Measurements from ENCODE around the gene OAS2.

The OAS2 gene

DNA sequence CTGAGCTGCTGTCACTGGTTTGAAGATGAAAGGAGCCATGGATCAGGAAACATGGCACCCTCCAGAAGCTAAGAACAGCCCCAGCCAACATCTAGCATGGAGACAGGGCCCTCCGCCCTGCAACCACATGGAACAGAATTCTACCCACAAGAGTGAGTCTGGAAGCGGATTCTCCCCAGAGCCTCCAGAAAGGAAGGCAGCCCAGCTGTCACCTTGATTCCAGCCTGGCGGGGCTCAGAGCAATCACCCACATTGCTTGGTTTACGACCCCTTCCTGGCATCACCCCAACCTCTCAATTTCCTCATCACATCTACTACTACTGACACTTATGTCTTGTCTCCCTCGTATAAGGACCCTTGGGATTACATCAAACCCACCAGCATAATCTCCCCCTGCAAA is 38.5 kb downstream of the OAS2 start:
- Histone ChIP-seq H3K9me3 (ENCODE audit: control insufficient read depth in 2 of 2, low read length in 2 of 2) (no peaks in the 10 kb centered on the region), H3K36me3 (ENCODE audit: control insufficient read depth in 2 of 2, insufficient read depth in 2 of 2, low read length in 2 of 2) (no peaks in the 10 kb centered on the region), H3K4me3 (ENCODE audit: low read length in 2 of 2) (no peak overlapping the region)

DNA sequence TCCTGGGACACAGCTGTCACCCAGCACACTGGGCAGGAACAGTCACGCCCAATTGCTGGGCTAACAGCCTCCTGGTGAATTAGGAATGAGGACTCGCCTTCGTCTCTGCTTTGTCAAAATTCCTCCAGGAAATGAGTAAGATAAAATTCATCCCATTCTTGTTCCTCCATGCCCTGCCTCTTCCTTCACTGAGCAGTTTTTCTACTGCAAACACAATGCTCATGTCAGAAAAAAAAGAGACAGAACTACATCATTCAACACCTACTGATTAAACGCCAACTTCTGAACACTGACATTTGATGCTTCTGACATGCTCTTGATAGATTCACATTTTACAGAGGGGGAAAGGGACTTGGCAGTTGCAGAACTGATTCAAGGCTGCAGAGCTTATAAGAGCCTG is 40.7 kb downstream of the OAS2 start:
- Histone ChIP-seq H3K4me3 (ENCODE audit: low read length in 2 of 2) (no peak overlapping the region), H3K9me3 (ENCODE audit: control insufficient read depth in 2 of 2, low read length in 2 of 2) (no peaks in the 10 kb centered on the region), H3K36me3 (ENCODE audit: control insufficient read depth in 2 of 2, insufficient read depth in 2 of 2, low read length in 2 of 2) (no peaks in the 10 kb centered on the region), H3K27me3 (ENCODE audit: control insufficient read depth in 1 of 2, insufficient read depth in 2 of 2, low read length in 2 of 2) (no peaks in the 10 kb centered on the region), H3K27ac (ENCODE audit: low read length) (no peak overlapping the region), H3K4me1 (ENCODE audit: control insufficient read depth, insufficient read depth, low read length) (no peaks in the 10 kb centered on the region), H3K9ac (ENCODE audit: low read length in 2 of 2) (no peak overlapping the region)

More for the DNA sequence above, 38.5 kb downstream of the OAS2 start:
- H3K27me3 ChIP-seq (ENCODE audit: control insufficient read depth in 1 of 2, insufficient read depth in 2 of 2, low read length in 2 of 2), result no peaks in the 10 kb centered on the region
- H3K27ac ChIP-seq (ENCODE audit: low read length), result no peak overlapping the region
- no peaks in the 10 kb centered on the region for H3K4me1 ChIP-seq (ENCODE audit: control insufficient read depth, insufficient read depth, low read length)
- no peak overlapping the region for H3K9ac ChIP-seq (ENCODE audit: low read length in 2 of 2)

DNA sequence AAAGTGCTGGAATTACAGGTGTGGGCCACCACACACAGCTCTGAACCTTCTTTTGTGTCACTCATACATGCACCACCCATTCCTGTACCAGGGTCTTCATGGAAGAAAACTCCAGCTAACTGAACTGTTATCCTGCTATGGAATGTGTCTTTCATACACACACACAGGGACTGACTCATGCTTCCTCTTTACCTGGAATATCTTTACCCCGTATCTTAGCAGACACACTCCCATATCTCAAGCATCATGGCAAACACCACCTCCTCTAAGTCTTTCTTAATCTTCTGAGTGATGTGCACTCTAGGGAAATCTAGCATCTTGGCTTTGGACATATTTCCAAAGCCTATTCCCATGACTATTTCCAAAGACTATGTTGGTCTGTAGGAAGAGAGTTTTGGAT is 43.2 kb downstream of the OAS2 start:
- peaks cover 3 to 5% of the 10 kb centered on the region in 2 donors for H3K9me3 ChIP-seq (ENCODE audit: control insufficient read depth in 2 of 2, low read length in 2 of 2)
- H3K4me1 ChIP-seq (ENCODE audit: control insufficient read depth, insufficient read depth, low read length), result no peaks in the 10 kb centered on the region
- no peak overlapping the region for H3K9ac ChIP-seq (ENCODE audit: low read length in 2 of 2)
- no peak overlapping the region for H3K27ac ChIP-seq (ENCODE audit: low read length)
- H3K27me3 ChIP-seq (ENCODE audit: control insufficient read depth in 1 of 2, insufficient read depth in 2 of 2, low read length in 2 of 2), result no peaks in the 10 kb centered on the region
- H3K36me3 ChIP-seq (ENCODE audit: control insufficient read depth in 2 of 2, insufficient read depth in 2 of 2, low read length in 2 of 2), result no peaks in the 10 kb centered on the region
- no peak overlapping the region for H3K4me3 ChIP-seq (ENCODE audit: low read length in 2 of 2)

DNA sequence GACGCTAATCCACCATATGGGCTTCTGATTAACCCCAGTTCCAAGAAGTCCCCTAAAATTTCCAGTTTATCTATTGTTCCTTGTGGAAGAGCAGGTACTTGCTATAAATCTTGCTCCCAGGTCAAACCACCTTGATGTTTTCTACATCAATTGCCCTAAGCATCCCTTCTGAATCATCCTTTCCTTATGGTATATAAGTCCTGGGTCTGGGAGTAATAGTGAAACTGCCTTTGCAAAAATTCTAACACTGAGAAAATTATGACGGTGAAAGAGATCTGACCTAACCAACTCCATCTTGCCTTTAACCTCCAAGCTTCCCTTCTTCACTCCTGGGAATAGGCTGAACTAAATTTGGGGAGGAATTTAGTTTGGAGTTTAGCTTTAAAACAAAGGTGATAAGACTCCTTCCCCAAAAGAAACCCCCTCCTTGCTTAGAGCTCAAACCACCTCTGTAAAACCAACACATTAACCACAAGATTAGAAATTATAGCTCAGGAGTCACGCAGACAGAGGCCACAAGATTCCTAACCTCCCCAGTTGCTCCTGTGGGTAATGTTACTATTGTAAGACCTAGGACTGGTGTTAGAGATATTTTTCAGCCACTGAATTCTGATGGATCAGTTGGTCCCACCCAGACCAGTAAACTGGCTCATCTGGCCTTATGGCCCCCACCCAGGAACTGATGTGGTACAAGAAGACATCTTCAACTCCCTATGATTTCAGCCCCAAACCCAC is 44.4 kb downstream of the OAS2 start:
- Histone ChIP-seq H3K27ac (ENCODE audit: low read length) (no peak overlapping the region), H3K4me1 (ENCODE audit: control insufficient read depth, insufficient read depth, low read length) (no peaks in the 10 kb centered on the region), H3K9me3 (ENCODE audit: control insufficient read depth in 2 of 2, low read length in 2 of 2) (peaks cover 3 to 5% of the 10 kb centered on the region in 2 donors), H3K4me3 (ENCODE audit: low read length in 2 of 2) (no peak overlapping the region), H3K9ac (ENCODE audit: low read length in 2 of 2) (no peak overlapping the region), H3K36me3 (ENCODE audit: control insufficient read depth in 2 of 2, insufficient read depth in 2 of 2, low read length in 2 of 2) (no peaks in the 10 kb centered on the region), H3K27me3 (ENCODE audit: control insufficient read depth in 1 of 2, insufficient read depth in 2 of 2, low read length in 2 of 2) (peaks cover 0 to 2% of the 10 kb centered on the region in 2 donors)

DNA sequence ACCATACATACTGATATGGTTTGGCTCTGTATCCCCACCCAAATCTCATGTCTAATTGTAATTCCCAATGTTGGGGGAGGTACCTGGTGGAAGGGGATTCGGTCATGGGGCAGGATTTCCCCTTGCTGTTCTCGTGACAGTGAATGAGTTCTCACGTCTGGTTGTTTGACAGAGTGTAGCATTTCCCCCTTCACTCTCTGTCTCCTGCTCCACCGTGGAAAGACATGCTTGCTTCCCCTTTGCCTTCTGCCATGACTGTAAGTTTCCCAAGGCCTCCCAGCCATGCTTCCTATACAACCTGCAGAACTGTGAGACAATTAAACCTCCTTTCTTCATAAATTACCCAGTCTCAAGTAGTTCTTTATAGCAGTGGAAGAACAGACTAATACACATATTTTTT is 49.4 kb downstream of the OAS2 start:
- peaks cover 0 to 7% of the 10 kb centered on the region in 2 donors for H3K27me3 ChIP-seq (ENCODE audit: control insufficient read depth in 1 of 2, insufficient read depth in 2 of 2, low read length in 2 of 2)
- H3K4me1 ChIP-seq (ENCODE audit: control insufficient read depth, insufficient read depth, low read length), result no peaks in the 10 kb centered on the region

DNA sequence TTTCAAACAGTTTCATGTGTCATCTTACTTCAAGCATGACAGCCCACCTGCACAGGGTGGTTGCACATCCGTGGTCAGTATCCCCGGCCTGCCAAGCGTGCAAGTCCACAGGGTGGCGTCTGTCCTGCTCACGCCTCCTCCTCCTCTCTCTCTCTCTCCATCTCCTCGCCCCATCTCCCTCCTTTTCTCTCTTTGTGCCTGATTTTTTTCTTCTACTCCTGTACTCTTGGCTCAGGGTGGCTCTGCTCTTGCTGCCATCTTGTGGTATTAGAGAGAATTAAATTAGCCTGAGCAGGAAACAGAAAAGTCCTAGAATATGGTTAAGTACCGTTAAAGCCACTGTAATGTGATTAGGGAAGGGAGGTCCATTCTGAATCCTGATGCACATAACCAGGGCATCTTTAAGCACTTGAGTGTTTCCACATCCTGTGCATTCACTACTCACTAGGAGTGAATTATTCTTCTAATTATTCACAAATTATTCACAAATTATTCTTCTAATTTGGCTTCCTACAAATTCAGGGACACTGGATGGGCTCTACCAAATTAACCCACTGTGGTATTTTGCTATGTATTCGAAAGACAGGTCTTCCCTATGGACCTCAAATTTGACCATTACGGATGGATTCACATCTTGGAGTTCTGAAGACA is 52.7 kb downstream of the OAS2 start:
- Histone ChIP-seq H3K27me3 (ENCODE audit: control insufficient read depth in 1 of 2, insufficient read depth in 2 of 2, low read length in 2 of 2) (peaks cover 0 to 7% of the 10 kb centered on the region in 2 donors), H3K4me3 (ENCODE audit: low read length in 2 of 2) (no peak overlapping the region), H3K9me3 (ENCODE audit: control insufficient read depth in 2 of 2, low read length in 2 of 2) (peaks cover 0 to 1% of the 10 kb centered on the region in 2 donors), H3K4me1 (ENCODE audit: control insufficient read depth, insufficient read depth, low read length) (no peaks in the 10 kb centered on the region), H3K9ac (ENCODE audit: low read length in 2 of 2) (no peak overlapping the region), H3K36me3 (ENCODE audit: control insufficient read depth in 2 of 2, insufficient read depth in 2 of 2, low read length in 2 of 2) (no peaks in the 10 kb centered on the region), H3K27ac (ENCODE audit: low read length) (no peak overlapping the region)

More for the DNA sequence above, 49.4 kb downstream of the OAS2 start:
- peaks cover 3 to 5% of the 10 kb centered on the region in 2 donors for H3K9me3 ChIP-seq (ENCODE audit: control insufficient read depth in 2 of 2, low read length in 2 of 2)
- no peak overlapping the region for H3K4me3 ChIP-seq (ENCODE audit: low read length in 2 of 2)
- H3K27ac ChIP-seq (ENCODE audit: low read length), result no peak overlapping the region
- no peaks in the 10 kb centered on the region for H3K36me3 ChIP-seq (ENCODE audit: control insufficient read depth in 2 of 2, insufficient read depth in 2 of 2, low read length in 2 of 2)
- H3K9ac ChIP-seq (ENCODE audit: low read length in 2 of 2), result no peak overlapping the region

DNA sequence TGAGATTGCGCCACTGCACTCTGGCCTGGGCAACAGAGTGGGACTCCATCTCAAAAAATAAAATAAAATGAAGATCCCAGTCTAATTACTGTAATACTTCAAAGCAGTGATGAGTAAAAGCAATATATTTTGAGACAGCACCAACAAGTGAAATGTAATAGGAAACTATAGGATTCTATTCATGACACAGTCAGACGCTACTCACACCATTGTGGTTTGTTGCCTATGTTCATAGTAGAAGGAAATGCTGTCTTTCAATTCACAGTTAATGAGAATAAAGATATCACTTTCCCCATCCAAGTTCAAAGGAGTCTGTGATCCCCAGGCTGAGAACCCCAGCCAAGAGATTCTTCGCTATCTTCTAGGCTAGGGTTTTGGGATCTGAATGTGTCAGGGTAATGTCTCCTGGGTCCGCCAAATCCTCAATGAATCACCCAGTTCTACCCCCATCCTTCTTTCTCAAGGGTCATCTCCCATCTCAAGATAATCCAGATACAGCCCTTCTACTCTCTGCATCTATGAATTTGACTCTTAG is 61.7 kb downstream of the OAS2 start:
- Histone ChIP-seq H3K9ac (ENCODE audit: low read length in 2 of 2) (no peak overlapping the region), H3K36me3 (ENCODE audit: control insufficient read depth in 2 of 2, insufficient read depth in 2 of 2, low read length in 2 of 2) (no peaks in the 10 kb centered on the region), H3K4me1 (ENCODE audit: control insufficient read depth, insufficient read depth, low read length) (no peaks in the 10 kb centered on the region), H3K27me3 (ENCODE audit: control insufficient read depth in 1 of 2, insufficient read depth in 2 of 2, low read length in 2 of 2) (peaks cover 4 to 6% of the 10 kb centered on the region in 2 donors), H3K9me3 (ENCODE audit: control insufficient read depth in 2 of 2, low read length in 2 of 2) (no peaks in the 10 kb centered on the region), H3K4me3 (ENCODE audit: low read length in 2 of 2) (no peak overlapping the region), H3K27ac (ENCODE audit: low read length) (no peak overlapping the region)

DNA sequence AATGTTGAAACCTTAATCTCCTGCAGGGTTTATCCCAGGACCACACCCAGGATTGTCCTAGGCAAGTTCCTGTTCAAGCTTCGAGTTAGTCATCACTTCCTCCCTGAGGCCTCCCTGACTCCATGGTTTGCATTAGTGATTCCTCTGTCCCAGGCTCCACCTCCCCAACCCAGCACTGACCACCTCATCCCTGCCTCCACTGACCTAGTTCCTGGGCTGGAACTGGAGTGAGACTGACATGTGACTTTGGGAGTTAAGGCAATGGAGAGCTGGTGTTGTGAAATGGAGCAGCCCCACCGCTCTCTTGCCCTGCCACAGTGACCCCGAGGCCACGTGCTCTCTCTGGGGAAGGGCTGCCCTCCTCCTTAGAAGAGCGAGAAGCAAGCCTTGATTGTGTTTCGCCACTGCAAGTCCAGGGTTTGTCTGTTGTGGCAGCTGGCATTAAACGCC is 62.4 kb downstream of the OAS2 start:
- H3K9ac ChIP-seq (ENCODE audit: low read length in 2 of 2), result no peak overlapping the region
- no peaks in the 10 kb centered on the region for H3K36me3 ChIP-seq (ENCODE audit: control insufficient read depth in 2 of 2, insufficient read depth in 2 of 2, low read length in 2 of 2)
- H3K9me3 ChIP-seq (ENCODE audit: control insufficient read depth in 2 of 2, low read length in 2 of 2), result no peaks in the 10 kb centered on the region
- H3K27me3 ChIP-seq (ENCODE audit: control insufficient read depth in 1 of 2, insufficient read depth in 2 of 2, low read length in 2 of 2), result peaks cover 4 to 6% of the 10 kb centered on the region in 2 donors
- H3K4me1 ChIP-seq (ENCODE audit: control insufficient read depth, insufficient read depth, low read length), result no peaks in the 10 kb centered on the region
- no peak overlapping the region for H3K27ac ChIP-seq (ENCODE audit: low read length)
- H3K4me3 ChIP-seq (ENCODE audit: low read length in 2 of 2), result no peak overlapping the region

DNA sequence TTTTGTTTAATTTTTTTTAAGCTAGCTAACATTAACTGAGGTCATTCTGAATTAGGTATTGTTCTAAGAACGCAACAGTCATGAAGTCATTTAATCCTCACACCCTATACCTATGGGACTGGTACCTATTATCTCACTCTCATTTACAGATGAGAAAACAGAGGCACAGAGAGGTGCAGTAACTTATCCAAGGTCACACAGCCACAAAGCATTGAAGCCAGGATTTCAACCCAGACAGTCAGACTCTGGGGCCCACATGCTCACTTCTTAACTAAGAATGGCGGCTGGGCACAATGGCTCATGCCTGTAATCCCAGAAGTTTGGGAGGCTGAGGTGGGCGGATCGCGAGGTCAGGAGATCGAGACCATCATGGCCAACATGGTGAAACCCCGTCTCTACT is 63.2 kb downstream of the OAS2 start:
- no peaks in the 10 kb centered on the region for H3K36me3 ChIP-seq (ENCODE audit: control insufficient read depth in 2 of 2, insufficient read depth in 2 of 2, low read length in 2 of 2)
- no peaks in the 10 kb centered on the region for H3K4me1 ChIP-seq (ENCODE audit: control insufficient read depth, insufficient read depth, low read length)
- no peak overlapping the region for H3K27ac ChIP-seq (ENCODE audit: low read length)
- H3K9ac ChIP-seq (ENCODE audit: low read length in 2 of 2), result no peak overlapping the region
- no peak overlapping the region for H3K4me3 ChIP-seq (ENCODE audit: low read length in 2 of 2)
- peaks cover 4 to 9% of the 10 kb centered on the region in 2 donors for H3K27me3 ChIP-seq (ENCODE audit: control insufficient read depth in 1 of 2, insufficient read depth in 2 of 2, low read length in 2 of 2)
- H3K9me3 ChIP-seq (ENCODE audit: control insufficient read depth in 2 of 2, low read length in 2 of 2), result no peaks in the 10 kb centered on the region

DNA sequence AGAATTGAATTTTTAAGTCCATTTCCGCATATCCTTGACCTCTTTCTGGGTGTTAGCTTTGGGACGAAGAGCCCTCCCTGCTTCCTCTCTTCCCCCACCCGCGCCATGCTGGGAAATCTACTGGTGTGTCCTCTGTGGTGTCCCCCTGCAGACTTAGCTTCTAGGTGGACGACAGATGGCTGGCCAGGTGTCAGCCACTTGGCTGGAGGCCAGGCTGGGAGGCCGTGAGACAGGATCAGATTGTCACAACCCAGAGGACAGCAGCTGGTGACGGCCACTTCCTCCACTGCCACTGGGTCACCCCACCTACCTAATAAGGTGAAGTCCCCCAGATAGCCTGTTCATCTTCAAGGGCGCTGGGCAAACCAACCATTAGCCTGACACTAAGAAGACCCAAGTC is 64.9 kb downstream of the OAS2 start:
- H3K27me3 ChIP-seq (ENCODE audit: control insufficient read depth in 1 of 2, insufficient read depth in 2 of 2, low read length in 2 of 2), result peaks cover 4 to 8% of the 10 kb centered on the region in 2 donors

DNA sequence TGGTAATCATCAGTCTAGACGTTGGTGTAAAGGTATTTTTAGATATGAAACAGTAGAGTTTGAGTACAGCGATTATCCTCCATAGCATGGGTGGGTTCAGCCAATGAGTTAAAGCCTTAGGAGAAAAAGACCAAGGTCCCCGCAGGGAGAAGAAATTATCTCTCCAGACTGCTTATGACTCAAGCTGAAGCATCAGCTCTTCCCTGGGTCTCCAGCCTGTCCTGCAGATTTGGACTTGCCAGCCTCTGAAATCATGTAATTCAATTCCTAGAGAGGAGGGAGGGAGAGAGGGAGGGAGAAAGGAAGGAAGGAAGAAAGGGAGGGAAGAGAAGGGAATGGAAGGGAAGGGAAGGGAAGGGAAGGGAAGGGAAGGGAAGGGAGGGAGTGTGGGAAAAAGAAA is 66.2 kb downstream of the OAS2 start:
- H3K4me1 ChIP-seq (ENCODE audit: control insufficient read depth, insufficient read depth, low read length), result no peaks in the 10 kb centered on the region
- no peak overlapping the region for H3K9ac ChIP-seq (ENCODE audit: low read length in 2 of 2)
- H3K4me3 ChIP-seq (ENCODE audit: low read length in 2 of 2), result no peak overlapping the region
- no peaks in the 10 kb centered on the region for H3K9me3 ChIP-seq (ENCODE audit: control insufficient read depth in 2 of 2, low read length in 2 of 2)
- no peak overlapping the region for H3K27ac ChIP-seq (ENCODE audit: low read length)
- H3K36me3 ChIP-seq (ENCODE audit: control insufficient read depth in 2 of 2, insufficient read depth in 2 of 2, low read length in 2 of 2), result no peaks in the 10 kb centered on the region
- H3K27me3 ChIP-seq (ENCODE audit: control insufficient read depth in 1 of 2, insufficient read depth in 2 of 2, low read length in 2 of 2), result peaks cover 4 to 11% of the 10 kb centered on the region in 2 donors

More for the DNA sequence above, 64.9 kb downstream of the OAS2 start:
- H3K4me1 ChIP-seq (ENCODE audit: control insufficient read depth, insufficient read depth, low read length), result no peaks in the 10 kb centered on the region
- no peak overlapping the region for H3K27ac ChIP-seq (ENCODE audit: low read length)
- H3K9ac ChIP-seq (ENCODE audit: low read length in 2 of 2), result no peak overlapping the region
- no peak overlapping the region for H3K4me3 ChIP-seq (ENCODE audit: low read length in 2 of 2)
- H3K9me3 ChIP-seq (ENCODE audit: control insufficient read depth in 2 of 2, low read length in 2 of 2), result no peaks in the 10 kb centered on the region
- no peaks in the 10 kb centered on the region for H3K36me3 ChIP-seq (ENCODE audit: control insufficient read depth in 2 of 2, insufficient read depth in 2 of 2, low read length in 2 of 2)
